Karpas-422 (cell line): Measurements from ENCODE around the gene ATP6V0A1. TPM values are rescaled to one million over a fixed set of nuclear protein-coding genes. Genes with fewer than 3 reads are reported as not detected.

Source experiments
- DNase-seq: peaks from one replicate; pipeline ENCODE4 v3.0.0-alpha.2; 2015
- H2AFZ ChIP-seq: fragments of 200-600 bp; sonication (generic); 2 replicates; pipeline ENCODE4 v1.6.1; 2014; ENCODE audit warnings: antibody characterized with exemption, low read length, mixed read lengths
- H3K27ac ChIP-seq: fragments of 200-600 bp; sonication (generic); 2 replicates; pipeline ENCODE4 v1.5.1; 2014; ENCODE audit warnings: mild to moderate bottlenecking, low read length, moderate library complexity
- H3K27me3 ChIP-seq: fragments of 200-600 bp; sonication (generic); 2 replicates; pipeline ENCODE4 v1.6.1; 2014; ENCODE audit warnings: low read length, mixed read lengths
- H3K36me3 ChIP-seq: fragments of 200-600 bp; sonication (generic); 2 replicates; pipeline ENCODE4 v1.6.1; 2014; ENCODE audit warnings: low read length, mixed read lengths; ENCODE audit not compliant: insufficient read depth
- H3K4me1 ChIP-seq: fragments of 200-600 bp; sonication (generic); 2 replicates; pipeline ENCODE4 v1.6.1; 2014; ENCODE audit warnings: mild to moderate bottlenecking, low read length, mixed read lengths
- H3K4me2 ChIP-seq: fragments of 200-600 bp; sonication (generic); 2 replicates; pipeline ENCODE4 v1.6.1; 2014; ENCODE audit warnings: low read length, low read depth, mild to moderate bottlenecking; ENCODE audit not compliant: poor library complexity, severe bottlenecking
- H3K4me3 ChIP-seq: fragments of 200-600 bp; sonication (generic); 2 replicates; pipeline ENCODE4 v1.5.1; 2014; ENCODE audit warnings: mild to moderate bottlenecking, antibody characterized with exemption, low read length, mixed read lengths
- H3K79me2 ChIP-seq: fragments of 200-600 bp; sonication (generic); 2 replicates; pipeline ENCODE4 v1.6.1; 2014; ENCODE audit warnings: mild to moderate bottlenecking, low read length, mixed read lengths
- H3K9ac ChIP-seq: fragments of 200-600 bp; sonication (generic); 2 replicates; pipeline ENCODE4 v1.6.0; 2014; ENCODE audit warnings: low read length
- H3K9me2 ChIP-seq: fragments of 200-600 bp; sonication (generic), shearing (Covaris generic); replicated peaks from 2 replicates; pipeline ENCODE4 v1.6.0; 2014; ENCODE audit warnings: mild to moderate bottlenecking, low read length, moderate library complexity; ENCODE audit not compliant: insufficient read depth
- H3K9me3 ChIP-seq: fragments of 300-700, 200-600 bp; sonication (generic); 2 replicates; pipeline ENCODE4 v1.6.1; 2014; ENCODE audit warnings: low read length, mixed read lengths
- H4K20me1 ChIP-seq: fragments of 200-600 bp; sonication (generic); 2 replicates; pipeline ENCODE4 v1.6.1; 2014; ENCODE audit warnings: mild to moderate bottlenecking, antibody characterized with exemption, low read length, low read depth; ENCODE audit not compliant: insufficient read depth
- total RNA-seq: library from RNA; depleted of rRNA; stranded (reverse); fragments of >200 nt; shearing (Covaris generic); gene quantifications from 2 replicates; pipeline ENCODE4 v1.2.3, GENCODE V29; 2014; ENCODE audit warnings: low replicate concordance

The ATP6V0A1 gene
- total RNA-seq, 1 experiment from 2014 or later, result 59.9 TPM

- Histone ChIP-seq H3K9ac (peak overlapping the region; percentile 96), H3K4me3 (peak overlapping the region; percentile 91), H3K36me3 (peaks cover 15% of the 10 kb centered on the region; the same call in 1 of the 2 replicates), H3K4me1 (peaks cover 37% of the 10 kb centered on the region), H3K4me2 (peak overlapping the region; percentile 93), H3K27me3 (no peaks in the 10 kb centered on the region), H4K20me1 (no peaks in the 10 kb centered on the region), H3K9me3 (no peaks in the 10 kb centered on the region), H3K27ac (no peak overlapping the region), H2AFZ (no peak overlapping the region), H3K79me2 (peaks cover 45% of the 10 kb centered on the region), H3K9me2 (no peaks in the 10 kb centered on the region)
- DNase-seq, result no peak
Observed at GRCh38 chr17:42563543-42563942, 104.9 kb downstream of the ATP6V0A1 start.

- H3K27ac ChIP-seq, result no peak overlapping the region
- H2AFZ ChIP-seq, result no peak overlapping the region
- DNase-seq, result no peak
- H3K79me2 ChIP-seq, result peaks cover 48% of the 10 kb centered on the region
- H3K27me3 ChIP-seq, result no peaks in the 10 kb centered on the region
- H3K4me2 ChIP-seq, result peak overlapping the region; percentile 93
- peak overlapping the region; percentile 91; the same call in 1 of the 2 replicates for H3K4me3 ChIP-seq
- peaks cover 15% of the 10 kb centered on the region; the same call in 1 of the 2 replicates for H3K36me3 ChIP-seq
- H3K9me2 ChIP-seq, result no peaks in the 10 kb centered on the region
- H3K9me3 ChIP-seq, result no peaks in the 10 kb centered on the region
- peaks cover 39% of the 10 kb centered on the region for H3K4me1 ChIP-seq
- H3K9ac ChIP-seq, result peak overlapping the region; percentile 96
- H4K20me1 ChIP-seq, result no peaks in the 10 kb centered on the region
Observed at GRCh38 chr17:42563950-42564349, 105.3 kb downstream of the ATP6V0A1 start.

GRCh38 chr17:42564815-42565522, 106.3 kb downstream of the ATP6V0A1 start:
- Histone ChIP-seq H2AFZ (no peak overlapping the region), H3K9ac (no peak overlapping the region), H4K20me1 (no peaks in the 10 kb centered on the region), H3K27ac (no peak overlapping the region), H3K9me3 (no peaks in the 10 kb centered on the region), H3K4me3 (no peak overlapping the region), H3K4me1 (peaks cover 39% of the 10 kb centered on the region), H3K79me2 (peaks cover 48% of the 10 kb centered on the region), H3K9me2 (no peaks in the 10 kb centered on the region), H3K4me2 (no peak overlapping the region), H3K27me3 (no peaks in the 10 kb centered on the region), H3K36me3 (peaks cover 19% of the 10 kb centered on the region; the same call in 1 of the 2 replicates)
- DNase-seq, result no peak

- DNase-seq, result no peak
- Histone ChIP-seq H3K9ac (no peak overlapping the region; the same call in 1 of the 2 replicates), H3K79me2 (peaks cover 48% of the 10 kb centered on the region), H3K4me1 (peaks cover 39% of the 10 kb centered on the region), H3K27me3 (no peaks in the 10 kb centered on the region), H3K4me2 (no peak overlapping the region), H3K4me3 (no peak overlapping the region), H3K27ac (no peak overlapping the region), H3K9me3 (no peaks in the 10 kb centered on the region), H2AFZ (no peak overlapping the region), H3K36me3 (peaks cover 19% of the 10 kb centered on the region; the same call in 1 of the 2 replicates), H3K9me2 (no peaks in the 10 kb centered on the region), H4K20me1 (no peaks in the 10 kb centered on the region)
Observed at GRCh38 chr17:42565523-42566214, 107.0 kb downstream of the ATP6V0A1 start.

- Histone ChIP-seq H4K20me1 (no peaks in the 10 kb centered on the region), H3K79me2 (peaks cover 47% of the 10 kb centered on the region), H3K4me3 (peak overlapping the region; percentile 99), H3K9ac (peak overlapping the region; percentile 94), H3K9me2 (no peaks in the 10 kb centered on the region), H2AFZ (no peak overlapping the region), H3K27ac (no peak overlapping the region), H3K27me3 (no peaks in the 10 kb centered on the region), H3K9me3 (no peaks in the 10 kb centered on the region), H3K36me3 (peaks cover 20% of the 10 kb centered on the region; the same call in 1 of the 2 replicates), H3K4me1 (peaks cover 38% of the 10 kb centered on the region), H3K4me2 (peak overlapping the region; percentile 100)
- no peak for DNase-seq
Observed at GRCh38 chr17:42566215-42566882, 107.7 kb downstream of the ATP6V0A1 start.

GRCh38 chr17:42566883-42567573, 108.3 kb downstream of the ATP6V0A1 start, which contains the start of gene MLX:
MLX (plus strand) TSS chr17:42567100; CDS start chr17:42567125, 25 bp downstream.
- Histone ChIP-seq H3K4me3 (peak within 1 kb of the TSS; percentile 99), H3K79me2 (peaks cover 42% of the 10 kb centered on the region), H3K4me2 (peak within 1 kb of the TSS; percentile 100), H3K27me3 (no peaks in the 10 kb centered on the region), H3K4me1 (peaks cover 33% of the 10 kb centered on the region), H3K9me3 (no peaks in the 10 kb centered on the region), H3K9ac (peak within 1 kb of the TSS; percentile 94), H2AFZ (0 out of 2 replicates have a peak within 1 kb of the TSS, but pooled peaks have one; percentile 42), H3K36me3 (peaks cover 25% of the 10 kb centered on the region), H3K9me2 (no peaks in the 10 kb centered on the region), H3K27ac (peak within 1 kb of the TSS; percentile 79), H4K20me1 (no peaks in the 10 kb centered on the region)
- DNase-seq, result peak; percentile 97

GRCh38 chr17:42568341-42569111, 109.8 kb downstream of the ATP6V0A1 start:
- H3K9ac ChIP-seq, result no peak overlapping the region
- H3K4me2 ChIP-seq, result peak overlapping the region; percentile 100

More at GRCh38 chr17:42568341-42569111, 109.8 kb downstream of the ATP6V0A1 start:
- no peak overlapping the region for H3K4me3 ChIP-seq
- DNase-seq, result no peak
- H2AFZ ChIP-seq, result no peak overlapping the region
- peaks cover 33% of the 10 kb centered on the region for H3K36me3 ChIP-seq
- H3K9me3 ChIP-seq, result no peaks in the 10 kb centered on the region
- H3K9me2 ChIP-seq, result no peaks in the 10 kb centered on the region
- H3K79me2 ChIP-seq, result peaks cover 27% of the 10 kb centered on the region
- no peaks in the 10 kb centered on the region for H3K27me3 ChIP-seq
- no peak overlapping the region for H3K27ac ChIP-seq
- H3K4me1 ChIP-seq, result peaks cover 27% of the 10 kb centered on the region
- H4K20me1 ChIP-seq, result no peaks in the 10 kb centered on the region
